GM06990 (cell line): ENCODE data around the gene CBL.

ENCODE experiments used
- DNase-seq: peaks from one replicate; pipeline ENCODE4 v3.0.0-alpha.2; 2011; ENCODE audit not compliant: insufficient read length; ENCODE audit errors: extremely low read depth
- H3K27me3 ChIP-seq: replicated peaks from 2 replicates; pipeline ENCODE4 v1.6.0; 2011; ENCODE audit warnings: low read length; ENCODE audit not compliant: control insufficient read depth, insufficient read depth
- H3K36me3 ChIP-seq: 2 replicates; pipeline ENCODE4 v1.5.1; 2011; ENCODE audit warnings: low read length; ENCODE audit not compliant: control insufficient read depth, insufficient read depth
- H3K4me3 ChIP-seq: replicated peaks from 2 replicates; pipeline ENCODE4 v1.5.1; 2011; ENCODE audit warnings: low read depth, mild to moderate bottlenecking, control low read depth, low read length
- TF ChIP-seq, protein P1 (sequence below): IDR thresholded peaks from 2 replicates; pipeline ENCODE4 v1.5.1; 2011; ENCODE audit warnings: low read length, control low read depth, mild to moderate bottlenecking, inconsistent platforms; ENCODE audit not compliant: insufficient read depth, poor library complexity, severe bottlenecking

The CBL gene

DNA sequence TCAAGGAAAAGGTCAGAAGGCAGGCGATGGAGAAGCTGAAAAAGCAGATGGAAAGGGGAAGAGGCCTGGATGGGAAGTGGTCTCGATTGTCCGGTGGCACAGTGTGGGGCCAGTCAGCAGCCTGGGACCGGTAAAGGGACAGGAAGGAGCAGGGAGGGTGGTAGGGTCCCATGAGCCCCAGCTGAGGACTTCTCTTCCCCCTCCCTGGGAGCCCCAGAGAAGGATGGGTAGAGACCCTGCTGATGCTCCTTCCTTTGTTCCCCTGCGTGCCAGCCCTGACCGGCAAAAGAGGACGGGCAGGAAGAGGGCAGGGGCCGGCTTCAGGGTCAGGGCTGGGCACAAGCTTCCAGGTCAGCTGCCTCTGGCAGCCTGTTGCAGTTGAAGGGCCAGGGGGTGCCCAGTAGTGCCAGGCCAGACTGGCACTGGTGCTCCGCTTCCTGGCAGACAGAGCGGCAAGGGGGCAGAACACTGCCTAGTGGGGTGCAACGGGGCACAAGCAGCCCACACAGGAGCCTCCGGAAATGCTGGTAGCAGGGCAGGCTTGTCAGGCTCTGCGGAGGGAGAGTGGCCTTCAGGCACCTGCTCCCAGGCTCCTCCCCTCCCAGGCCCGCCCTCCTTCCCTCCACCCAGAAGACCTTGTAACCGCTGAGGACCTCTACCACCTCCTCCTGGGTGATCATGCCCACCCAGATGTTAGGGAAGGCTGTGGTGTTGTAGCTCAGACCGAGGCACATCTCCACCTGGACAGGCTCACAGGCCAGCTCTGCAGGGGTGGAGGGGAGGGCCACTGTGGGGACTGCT is 135.3 kb downstream of the CBL start:
- Histone ChIP-seq H3K4me3 (no peak overlapping the region), H3K27me3 (peaks cover 2% of the 10 kb centered on the region)
- no peak for DNase-seq

DNA sequence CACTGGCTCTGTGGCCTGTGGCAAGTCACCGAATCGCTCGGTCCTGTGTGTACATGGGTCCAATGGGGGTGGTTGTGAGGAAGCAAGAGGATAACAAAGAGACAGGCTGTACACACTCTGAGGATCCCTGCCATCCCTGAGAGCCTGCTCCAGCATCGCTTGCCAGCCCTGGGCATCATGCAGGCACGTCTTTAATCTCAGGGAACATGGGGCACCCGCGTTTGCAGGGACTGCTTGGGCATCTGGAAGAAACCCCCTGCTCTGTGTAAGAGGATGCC is 135.8 kb downstream of the CBL start:
- Histone ChIP-seq H3K4me3 (no peak overlapping the region), H3K36me3 (peaks cover 2% of the 10 kb centered on the region; the same call in 1 of the 2 replicates), H3K27me3 (peaks cover 2% of the 10 kb centered on the region)
- TF ChIP-seq, protein P1, sequence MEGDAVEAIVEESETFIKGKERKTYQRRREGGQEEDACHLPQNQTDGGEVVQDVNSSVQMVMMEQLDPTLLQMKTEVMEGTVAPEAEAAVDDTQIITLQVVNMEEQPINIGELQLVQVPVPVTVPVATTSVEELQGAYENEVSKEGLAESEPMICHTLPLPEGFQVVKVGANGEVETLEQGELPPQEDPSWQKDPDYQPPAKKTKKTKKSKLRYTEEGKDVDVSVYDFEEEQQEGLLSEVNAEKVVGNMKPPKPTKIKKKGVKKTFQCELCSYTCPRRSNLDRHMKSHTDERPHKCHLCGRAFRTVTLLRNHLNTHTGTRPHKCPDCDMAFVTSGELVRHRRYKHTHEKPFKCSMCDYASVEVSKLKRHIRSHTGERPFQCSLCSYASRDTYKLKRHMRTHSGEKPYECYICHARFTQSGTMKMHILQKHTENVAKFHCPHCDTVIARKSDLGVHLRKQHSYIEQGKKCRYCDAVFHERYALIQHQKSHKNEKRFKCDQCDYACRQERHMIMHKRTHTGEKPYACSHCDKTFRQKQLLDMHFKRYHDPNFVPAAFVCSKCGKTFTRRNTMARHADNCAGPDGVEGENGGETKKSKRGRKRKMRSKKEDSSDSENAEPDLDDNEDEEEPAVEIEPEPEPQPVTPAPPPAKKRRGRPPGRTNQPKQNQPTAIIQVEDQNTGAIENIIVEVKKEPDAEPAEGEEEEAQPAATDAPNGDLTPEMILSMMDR, result no peak
- no peak for DNase-seq

More for the DNA sequence above, 135.3 kb downstream of the CBL start:
- peaks cover 2% of the 10 kb centered on the region; the same call in 1 of the 2 replicates for H3K36me3 ChIP-seq
- TF ChIP-seq, protein P1, result no peak

DNA sequence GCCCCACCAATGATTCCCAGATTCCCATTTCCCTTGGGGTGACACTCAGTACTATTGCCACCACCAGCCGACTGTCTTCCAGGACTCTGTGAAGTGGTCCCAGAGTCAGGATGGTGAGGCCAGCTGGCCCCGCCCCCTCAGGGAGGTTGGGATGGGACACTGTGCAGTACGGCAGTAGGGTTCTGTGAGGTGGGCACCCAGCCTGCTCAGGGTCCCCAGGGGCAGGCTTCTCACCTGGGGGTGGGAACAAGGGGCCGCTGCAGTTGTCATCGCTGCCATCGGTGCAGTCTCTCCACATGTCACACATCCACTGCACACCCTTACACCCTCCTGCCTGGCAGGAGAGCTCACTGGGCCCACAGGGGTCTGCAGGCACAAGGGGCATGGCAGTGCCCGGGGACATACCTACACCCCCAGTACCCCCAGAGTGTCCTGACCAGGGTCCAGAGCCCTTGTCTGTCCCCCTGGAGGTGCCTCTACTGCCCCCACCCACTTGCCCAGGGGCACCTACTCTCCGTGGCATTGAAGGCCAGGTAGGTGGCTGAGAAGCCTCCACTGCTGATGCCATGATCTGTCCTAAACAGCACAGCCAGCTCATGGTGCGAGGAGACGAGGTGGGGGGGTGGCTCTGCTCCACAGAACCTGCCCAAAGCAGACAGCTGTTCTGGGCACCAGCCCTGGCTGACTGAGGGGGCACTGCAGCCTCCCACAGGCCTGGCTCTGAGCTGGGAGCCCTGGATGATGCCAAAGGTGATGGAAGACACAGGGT is 136.4 kb downstream of the CBL start:
- TF ChIP-seq, protein P1, result no peak
- Histone ChIP-seq H3K36me3 (peaks cover under 1% of the 10 kb centered on the region; the same call in 1 of the 2 replicates), H3K27me3 (peaks cover 2% of the 10 kb centered on the region), H3K4me3 (no peak overlapping the region)
- no peak for DNase-seq

DNA sequence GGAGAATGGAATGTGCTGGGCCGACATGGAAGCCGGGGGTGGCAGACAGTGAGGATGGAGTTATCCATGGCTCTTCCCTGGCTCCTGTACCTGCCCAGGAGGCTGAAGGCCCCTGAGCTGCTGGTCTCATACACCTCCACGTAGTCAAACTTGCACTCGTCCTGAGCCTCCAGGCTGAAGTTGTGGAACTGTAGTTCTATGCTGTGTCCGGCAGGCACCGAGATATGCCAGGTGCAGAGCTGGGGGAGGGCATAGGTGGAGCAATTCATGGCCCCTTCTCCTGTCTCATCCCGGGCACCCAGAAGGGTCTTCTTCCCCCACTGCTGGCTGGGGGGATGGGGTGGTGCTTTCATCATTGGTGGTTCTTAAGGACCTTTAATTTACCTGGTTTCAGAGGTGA is 137.6 kb downstream of the CBL start:
- H3K4me3 ChIP-seq, result no peak overlapping the region
- no peak for DNase-seq
- no peaks in the 10 kb centered on the region for H3K36me3 ChIP-seq
- TF ChIP-seq, protein P1, result no peak
- H3K27me3 ChIP-seq, result peaks cover 2% of the 10 kb centered on the region

DNA sequence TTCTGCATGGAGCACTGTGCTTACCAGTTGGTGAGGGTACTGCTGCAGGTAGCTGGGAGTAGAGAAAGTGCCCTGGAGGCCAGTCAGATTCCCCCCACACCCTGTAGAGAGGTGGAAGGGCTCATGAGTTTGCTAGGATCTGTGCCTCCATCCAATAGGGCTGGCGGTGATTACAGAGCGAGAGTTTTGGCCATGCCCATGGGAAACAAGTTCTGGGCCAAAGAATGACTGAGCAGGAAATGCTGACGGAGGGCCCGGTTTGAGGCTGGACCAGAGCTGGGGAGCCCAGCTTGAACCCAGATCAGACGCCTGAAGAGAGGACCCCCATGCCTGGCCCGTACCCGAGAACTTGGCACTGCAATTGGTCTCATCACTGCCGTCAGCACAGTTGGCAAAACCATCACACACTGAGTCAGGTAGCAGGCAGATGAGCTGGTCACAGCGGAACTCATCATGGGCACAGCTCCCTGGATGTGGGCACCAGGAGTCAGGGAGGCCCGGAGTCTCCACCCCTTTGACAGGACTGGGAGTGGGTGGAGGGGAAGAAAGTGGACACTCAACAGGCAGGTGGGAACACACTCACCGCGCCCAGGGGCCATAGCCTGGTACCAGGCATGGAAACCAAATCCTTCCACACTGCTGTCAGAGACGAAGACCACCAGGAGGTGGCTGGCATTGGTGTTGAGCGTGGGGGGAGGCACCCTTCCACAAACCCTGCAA is 138.3 kb downstream of the CBL start:
- no peak for DNase-seq
- Histone ChIP-seq H3K27me3 (peaks cover 2% of the 10 kb centered on the region), H3K36me3 (no peaks in the 10 kb centered on the region), H3K4me3 (no peak overlapping the region)
- TF ChIP-seq, protein P1, result no peak
